GM21723 (cell line): Measurements from ENCODE around the gene VMP1.
"Not testable (repeated sequence)": the region's sequence is repeated elsewhere in the genome, so short reads cannot be mapped to it uniquely, and the experiment has no call there.

Experiments
- ATAC-seq: cut with Tn5 transposase; IDR thresholded peaks from one replicate; pipeline ENCODE4 v1.9.1; 2021; ENCODE audit warnings: mild to moderate bottlenecking, moderate library complexity; ENCODE audit not compliant: unreplicated experiment

VMP1 gene

GRCh38 chr17:59853919-59854729, 146.7 kb downstream of the VMP1 start:
- ATAC-seq = not testable (repeated sequence)

GRCh38 chr17:59856859-59857794, 149.7 kb downstream of the VMP1 start:
- no peak for ATAC-seq

DNA sequence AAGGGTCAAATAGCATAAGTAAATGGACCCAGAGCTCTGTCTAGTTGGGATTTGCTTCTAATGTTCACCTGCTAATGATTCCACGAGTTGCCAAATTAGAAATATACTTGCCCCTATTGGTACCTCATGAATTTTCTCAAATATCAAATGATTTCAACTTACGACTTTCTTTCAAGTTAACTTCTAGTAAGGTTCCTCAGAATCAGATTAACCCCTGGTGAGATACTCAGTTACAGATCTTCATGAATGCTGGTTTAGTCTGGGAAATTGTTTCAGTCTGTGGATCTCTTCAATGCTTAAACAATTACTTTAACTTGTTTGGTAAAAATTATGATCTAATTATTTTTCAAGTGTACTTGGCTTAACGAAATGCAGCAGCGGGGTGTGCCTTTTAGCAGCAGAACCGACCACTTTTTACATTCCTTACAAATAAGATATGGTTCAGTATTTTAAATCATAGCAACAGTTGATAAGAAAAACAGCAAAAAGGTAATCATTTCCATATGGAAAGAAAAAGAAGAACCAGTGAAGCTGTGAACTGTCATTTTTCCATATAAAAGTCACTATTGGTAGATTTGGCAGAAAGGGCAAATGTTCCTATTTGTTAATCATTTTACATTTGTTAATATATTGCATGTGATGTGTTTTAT, 150.8 kb downstream of the VMP1 start:
- ATAC-seq = no peak

DNA sequence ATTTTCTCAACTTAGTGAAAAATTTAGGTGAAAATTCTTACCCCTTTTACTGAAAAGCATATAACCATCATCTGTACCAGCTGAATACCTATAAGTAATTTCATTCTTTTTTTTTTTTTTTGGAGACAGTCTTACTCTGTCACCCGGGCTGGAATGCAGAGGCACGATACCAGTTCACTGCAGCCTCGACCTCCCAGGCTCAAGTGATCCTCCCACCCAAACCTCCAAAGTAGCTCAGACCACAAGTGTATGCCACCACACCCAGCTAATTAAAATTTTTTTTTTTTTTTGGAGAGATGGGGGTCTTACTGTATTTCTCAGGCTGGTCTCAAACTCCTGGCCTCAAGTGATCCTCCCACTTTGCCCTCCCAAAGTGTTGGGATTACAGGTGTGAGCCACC, 151.5 kb downstream of the VMP1 start:
- ATAC-seq = no peak

DNA sequence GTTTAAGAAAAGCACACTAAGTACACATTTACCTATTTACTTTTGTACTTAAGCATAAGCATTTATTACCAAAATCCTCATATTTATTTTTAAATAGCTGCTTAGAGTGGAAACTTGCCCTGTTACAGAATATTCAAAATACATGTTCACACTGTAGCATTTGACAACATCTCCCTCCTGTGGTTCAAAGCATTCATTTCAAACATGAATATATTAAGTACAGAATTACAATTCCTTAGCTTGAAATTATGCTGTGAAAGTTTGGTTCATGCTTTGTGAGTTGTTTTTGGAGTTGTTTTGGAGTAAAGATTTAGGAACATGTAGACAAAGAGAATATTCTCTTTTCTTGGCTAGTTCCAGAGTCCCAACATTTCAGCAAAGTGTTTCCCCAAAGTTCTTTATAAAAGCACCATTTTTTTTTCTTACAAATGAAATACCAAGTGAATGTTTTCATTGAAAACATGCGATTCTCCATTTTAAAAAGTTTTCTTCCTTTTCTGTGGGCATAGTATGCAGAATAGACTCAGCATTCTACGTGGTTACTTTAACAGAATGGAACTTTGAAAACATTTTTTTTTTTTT, 152.1 kb downstream of the VMP1 start:
- ATAC-seq = no peak

GRCh38 chr17:59863616-59864015, 156.2 kb downstream of the VMP1 start:
- ATAC-seq = no peak

DNA sequence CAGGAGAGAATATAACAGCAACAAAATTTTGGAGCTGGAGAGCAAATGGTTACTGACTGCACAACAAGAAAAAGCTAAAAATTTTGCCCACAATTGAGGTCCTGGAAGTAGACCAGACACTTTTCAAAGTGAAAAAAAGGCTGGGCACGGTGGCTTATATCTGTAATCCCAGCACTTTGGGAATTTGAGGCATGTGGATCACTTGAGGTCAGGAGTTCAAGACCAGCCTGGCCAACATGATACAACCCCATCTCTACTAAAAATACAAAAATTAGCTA, 162.4 kb downstream of the VMP1 start:
- no peak for ATAC-seq

DNA sequence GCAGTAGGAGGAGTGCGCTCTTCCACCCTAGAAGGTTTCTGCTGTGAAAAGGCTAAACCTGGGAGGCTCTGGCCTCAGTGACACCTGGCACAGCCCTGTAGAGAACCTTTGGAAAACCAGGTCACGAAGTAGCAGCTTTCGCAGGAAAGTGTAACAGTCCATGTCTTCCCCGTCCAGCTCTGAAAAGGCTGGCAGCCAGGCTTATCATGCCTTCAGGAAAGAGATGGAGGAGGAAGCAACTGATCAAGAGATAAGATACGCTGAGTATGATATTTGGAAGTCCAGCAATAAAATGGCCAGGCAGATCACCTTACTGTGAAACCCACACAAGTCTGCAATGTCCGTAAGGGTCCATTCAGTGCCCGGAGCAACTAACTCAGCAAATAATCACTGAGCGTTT, 163.0 kb downstream of the VMP1 start:
- ATAC-seq = no peak

- no peak for ATAC-seq
Measured at GRCh38 chr17:59872351-59872750, 164.9 kb downstream of the VMP1 start.

DNA sequence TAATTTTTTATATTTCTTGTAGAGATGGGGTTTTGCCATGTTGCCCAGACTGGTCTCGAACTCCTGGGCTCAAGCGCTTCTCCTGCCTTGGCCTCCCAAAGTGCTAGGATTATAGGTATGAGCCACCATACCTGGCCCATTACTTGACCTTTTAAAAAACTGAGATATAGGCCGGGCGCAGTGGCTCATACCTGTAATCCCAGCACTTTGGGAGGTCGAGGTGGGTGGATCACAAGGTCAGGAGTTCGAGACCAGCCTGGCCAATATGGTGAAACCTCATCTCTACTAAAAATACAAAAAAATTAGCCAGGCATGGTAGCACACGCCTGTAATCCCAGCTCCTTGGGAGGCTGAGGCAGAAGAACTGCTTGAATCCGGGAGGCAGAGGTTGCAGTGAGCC, 166.0 kb downstream of the VMP1 start:
- not testable (repeated sequence) for ATAC-seq

DNA sequence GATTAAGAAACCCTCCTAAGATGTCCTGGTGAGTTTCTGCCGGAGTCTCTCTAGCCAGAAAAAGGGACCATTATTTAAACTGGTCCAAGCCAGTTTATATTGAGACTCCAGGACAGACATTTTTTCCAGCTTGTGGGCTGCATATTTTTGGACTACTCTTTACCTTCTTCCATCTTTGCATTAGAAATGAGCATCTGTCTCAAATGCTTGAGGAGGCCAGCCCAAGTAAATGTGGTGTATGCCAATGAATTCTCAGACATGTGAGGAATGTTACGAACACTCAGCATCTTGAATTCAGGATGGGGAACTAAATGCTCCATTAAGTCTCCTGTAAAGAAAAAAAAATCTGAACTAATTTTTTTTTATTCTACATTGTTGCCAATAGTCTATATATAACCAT, 166.9 kb downstream of the VMP1 start:
- ATAC-seq = no peak

DNA sequence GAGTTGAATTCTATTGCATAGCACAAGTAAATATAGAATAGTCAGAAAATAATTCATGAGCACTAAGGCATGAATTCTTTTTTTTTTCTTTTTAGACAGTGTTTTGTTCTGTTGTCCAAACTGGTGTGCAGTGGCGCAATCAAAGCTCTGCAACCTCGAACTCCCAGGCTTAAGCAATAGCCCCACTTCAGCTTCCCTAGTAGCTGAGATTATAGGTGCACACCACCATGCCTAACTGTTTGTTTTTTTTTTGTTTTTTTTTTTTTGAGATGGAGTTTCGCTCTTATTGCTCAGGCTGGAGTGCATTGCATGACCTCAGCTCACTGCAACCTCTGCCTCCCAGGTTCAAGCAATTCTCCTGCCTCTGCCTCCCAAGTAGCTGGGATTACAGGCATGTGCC, 168.7 kb downstream of the VMP1 start:
- no peak for ATAC-seq

DNA sequence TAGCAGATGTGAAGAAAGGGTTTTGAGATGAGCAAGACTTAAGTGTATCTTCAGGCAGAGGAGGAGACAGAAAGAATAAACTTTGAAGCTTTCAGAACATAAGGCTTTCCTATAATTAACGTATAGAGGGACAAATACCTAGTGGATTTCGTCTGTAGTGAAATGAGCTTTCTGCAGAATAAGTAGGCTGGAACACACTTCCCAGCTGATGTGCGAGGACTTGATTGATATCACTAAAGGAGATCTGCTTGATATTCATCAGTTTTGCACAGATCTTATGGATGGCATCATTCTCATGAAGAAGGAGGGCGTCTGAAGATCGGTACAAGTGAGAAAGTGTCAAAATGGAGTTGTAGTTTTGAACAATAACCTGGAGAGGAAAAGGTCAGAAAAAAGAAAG, 170.5 kb downstream of the VMP1 start:
- ATAC-seq = no peak

- no peak for ATAC-seq
Measured at GRCh38 chr17:59878624-59879023, 171.2 kb downstream of the VMP1 start.

GRCh38 chr17:59884861-59885260, 177.4 kb downstream of the VMP1 start:
- no peak for ATAC-seq

GRCh38 chr17:59888145-59888750, 180.8 kb downstream of the VMP1 start:
- ATAC-seq = no peak

GRCh38 chr17:59890720-59891119, 183.3 kb downstream of the VMP1 start:
- no peak for ATAC-seq
